ENCODE results near the gene ATP12A.

Gene ATP12A

DNA sequence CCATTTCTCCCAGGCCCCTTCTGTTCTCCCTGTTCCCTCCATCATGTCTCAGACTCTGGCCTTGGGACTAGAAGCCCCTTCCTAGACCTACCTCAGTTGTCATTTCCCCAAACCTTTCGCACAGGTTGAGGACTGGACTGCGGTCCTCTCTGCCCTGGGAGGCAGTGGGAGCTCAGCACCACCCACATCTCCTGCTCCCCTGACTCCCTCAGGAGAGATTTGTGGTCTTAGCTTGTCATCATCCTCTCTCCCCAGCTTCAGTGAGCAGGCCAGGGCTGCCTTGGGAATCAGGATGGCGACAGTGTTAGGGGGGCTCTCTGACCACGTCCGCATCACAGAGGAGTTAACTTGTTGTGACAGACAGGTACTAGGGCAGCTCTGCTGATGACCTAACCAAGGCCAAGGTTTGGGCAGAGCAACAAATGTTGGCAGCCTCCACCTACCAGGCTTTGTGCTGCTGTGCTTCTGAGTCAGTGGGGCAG is 58.2 kb downstream of the ATP12A start:
- DNase-seq, result no peak

DNA sequence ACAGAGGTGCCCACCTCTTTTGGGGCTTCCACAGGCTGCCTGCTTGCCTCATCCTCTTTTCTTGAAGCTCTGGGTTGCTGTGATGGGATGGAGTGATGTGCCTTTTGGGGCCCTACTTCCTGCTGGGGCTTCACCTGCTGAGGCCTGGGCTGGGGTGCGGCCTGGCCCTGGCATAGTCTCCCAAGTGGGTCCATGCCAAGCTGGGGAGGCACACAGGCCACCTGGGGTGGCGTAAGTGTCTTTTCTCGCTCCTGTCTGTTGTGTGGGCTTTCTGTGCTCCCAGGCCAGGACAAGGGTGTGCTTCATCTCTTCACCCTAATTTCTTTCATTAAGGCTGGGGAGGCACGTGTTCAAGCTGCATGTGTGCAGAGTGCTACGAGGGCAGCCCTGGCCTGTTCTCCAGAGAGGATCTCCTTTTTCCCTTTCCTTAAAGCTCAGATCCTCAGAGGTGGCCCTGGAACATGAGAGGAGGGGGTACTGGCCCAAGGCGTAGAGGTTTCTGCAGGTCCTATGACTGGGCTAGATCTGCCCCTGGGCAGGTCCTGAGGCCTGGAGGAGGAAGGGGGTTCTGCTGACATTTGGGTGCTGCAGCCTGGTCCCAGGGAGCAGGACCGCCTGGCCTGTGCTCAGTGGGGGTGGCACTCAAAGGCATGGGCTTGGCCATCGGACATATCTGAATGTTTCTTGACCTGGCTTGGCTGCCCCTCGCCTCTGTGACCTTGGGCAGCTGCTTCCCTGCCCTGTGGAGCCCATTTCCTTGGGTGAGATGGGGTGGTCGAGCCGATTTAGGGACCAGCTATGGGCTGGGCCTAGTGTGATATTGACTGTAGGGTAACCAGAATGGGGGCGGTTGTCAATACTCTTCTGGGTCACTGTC is 60.0 kb downstream of the ATP12A start:
- DNase-seq, result no peak

GRCh38 chr13:24741016-24741662 is 60.9 kb downstream of the ATP12A start:
- DNase-seq, result no peak

DNA sequence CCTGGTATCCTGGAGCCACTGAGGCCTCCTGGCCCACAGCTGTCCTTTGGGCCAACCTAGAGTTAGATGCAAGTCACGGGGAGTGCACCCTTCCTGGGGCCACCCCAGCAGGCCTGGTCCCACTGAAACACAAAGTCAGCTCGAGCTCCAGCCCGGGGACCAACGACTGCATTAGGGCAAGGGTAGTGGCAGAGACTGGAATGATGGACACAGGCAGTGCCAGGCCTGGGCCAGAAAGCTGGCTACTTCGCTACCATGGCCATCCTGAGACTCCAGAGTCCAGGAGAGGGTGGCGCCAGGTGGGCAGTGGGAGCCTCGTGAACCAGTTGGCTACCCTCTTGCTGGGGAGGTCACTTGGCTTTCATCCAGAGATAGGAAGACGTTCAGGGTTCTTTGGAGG is 61.6 kb downstream of the ATP12A start:
- no peak for DNase-seq

DNA sequence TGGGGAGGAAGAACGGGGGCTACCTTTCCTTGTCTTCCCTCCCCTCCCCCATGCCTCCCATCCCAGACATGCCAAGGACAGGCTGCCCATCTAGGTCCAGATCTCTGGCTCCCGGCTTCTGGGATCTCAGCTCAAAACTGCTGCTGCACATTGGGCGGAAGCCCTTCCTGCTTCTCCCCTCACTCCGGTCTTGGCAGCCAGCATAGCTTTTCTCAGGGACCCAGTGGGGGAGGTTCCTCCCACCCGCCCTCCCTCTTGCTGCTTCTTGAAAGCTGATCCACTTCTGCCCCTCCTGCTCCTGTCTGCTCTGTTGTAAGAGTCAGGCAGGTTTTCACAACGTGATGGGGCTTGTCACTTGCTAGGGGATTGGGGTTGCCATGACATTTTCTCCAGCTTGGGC is 62.1 kb downstream of the ATP12A start:
- peak; percentile 77 for DNase-seq

DNA sequence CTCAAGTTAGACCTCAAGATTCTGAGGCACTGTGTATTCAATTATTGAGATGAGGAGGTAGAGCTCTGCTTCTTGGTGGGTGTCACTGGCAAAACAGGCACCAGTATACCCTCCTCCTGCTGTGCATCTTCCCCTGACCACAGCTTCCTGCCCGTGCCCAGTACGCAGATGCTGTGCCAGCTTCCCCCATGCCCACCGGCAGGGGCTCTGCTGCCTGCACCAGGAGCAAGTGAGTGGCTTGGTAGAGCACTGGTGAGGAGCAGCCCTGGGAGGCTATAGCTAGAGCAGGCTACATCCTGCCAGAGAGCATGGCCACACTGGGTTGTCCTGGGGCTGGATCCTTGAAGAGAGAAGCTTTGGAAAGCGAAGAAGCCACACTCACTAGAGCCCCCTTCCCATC is 62.8 kb downstream of the ATP12A start:
- no peak for DNase-seq

GRCh38 chr13:24744247-24744646 is 64.0 kb downstream of the ATP12A start:
- DNase-seq, result no peak

- DNase-seq, result no peak
Observed at GRCh38 chr13:24745516-24745860, 65.3 kb downstream of the ATP12A start.

GRCh38 chr13:24745861-24746617 is 65.8 kb downstream of the ATP12A start:
- DNase-seq, result no peak

DNA sequence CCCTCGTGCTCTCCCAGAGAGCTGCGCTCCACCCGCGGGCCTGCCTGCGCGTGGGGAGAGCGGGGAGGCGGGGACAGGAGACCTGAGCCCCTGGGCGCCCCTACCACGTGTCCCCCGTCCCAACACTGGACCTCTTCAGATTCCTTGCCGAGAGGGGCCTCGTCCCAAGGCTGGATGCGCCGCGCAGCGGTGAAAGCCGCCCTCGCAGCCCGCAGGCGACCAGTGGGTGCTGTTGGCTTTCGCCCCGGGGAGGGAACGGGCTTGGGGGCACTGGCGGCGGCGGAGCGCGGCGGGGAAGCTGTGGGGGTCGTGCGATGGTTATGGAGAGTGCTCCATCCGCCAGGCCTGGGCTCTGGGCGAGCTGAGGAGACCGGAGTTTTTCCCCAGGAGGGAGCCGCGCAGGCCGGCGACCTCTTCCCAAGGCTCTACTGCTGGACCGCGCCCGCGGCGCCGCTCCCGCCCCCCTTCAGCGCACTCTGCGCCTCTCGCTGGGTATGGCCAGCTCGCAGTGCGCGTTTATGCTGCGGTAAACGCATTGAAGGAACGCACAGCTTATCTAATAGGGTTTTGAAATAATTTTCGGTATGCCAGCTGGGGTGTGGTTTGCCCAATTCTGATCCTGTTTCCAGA is 66.5 kb downstream of the ATP12A start:
- DNase-seq, result no peak

DNA sequence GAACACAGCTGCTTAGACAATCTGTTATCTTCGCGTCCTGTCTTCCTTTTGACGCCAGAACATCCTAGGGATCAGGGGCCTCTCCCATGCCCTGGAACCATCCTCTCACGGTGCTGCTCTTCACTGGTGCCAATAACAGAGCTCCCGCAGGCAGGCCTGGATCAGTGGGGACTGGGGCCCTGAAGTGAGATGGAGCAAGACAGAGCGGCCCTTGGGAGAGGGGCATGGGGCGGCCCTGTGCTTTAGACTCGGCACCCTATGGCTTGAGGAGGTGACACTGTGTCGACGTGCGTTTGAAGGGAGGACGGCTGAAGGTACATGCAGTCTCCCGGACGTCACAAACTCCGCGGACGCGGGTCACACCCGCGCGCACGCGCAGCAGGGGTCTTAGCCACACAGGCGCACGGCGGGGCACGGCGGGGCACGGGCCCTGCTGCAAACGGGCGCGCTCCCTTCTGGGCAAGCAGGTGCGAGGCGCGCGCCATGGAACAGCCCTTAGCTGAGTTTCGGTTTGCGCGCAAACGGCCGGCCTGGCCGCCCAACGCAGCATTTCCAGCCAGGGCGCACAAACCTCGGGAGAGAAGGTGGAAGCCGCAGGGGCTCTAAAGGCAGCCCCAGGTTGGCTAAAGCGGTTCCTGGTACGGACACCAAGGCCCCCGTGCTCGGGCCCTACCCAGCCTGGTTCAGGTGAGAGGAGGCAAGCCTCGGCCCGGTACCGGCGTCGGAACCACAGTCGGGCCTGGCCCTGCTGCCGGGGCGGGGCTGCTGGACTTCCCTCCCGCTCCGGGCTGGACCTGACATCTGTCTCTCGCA is 67.2 kb downstream of the ATP12A start:
- no peak for DNase-seq

DNA sequence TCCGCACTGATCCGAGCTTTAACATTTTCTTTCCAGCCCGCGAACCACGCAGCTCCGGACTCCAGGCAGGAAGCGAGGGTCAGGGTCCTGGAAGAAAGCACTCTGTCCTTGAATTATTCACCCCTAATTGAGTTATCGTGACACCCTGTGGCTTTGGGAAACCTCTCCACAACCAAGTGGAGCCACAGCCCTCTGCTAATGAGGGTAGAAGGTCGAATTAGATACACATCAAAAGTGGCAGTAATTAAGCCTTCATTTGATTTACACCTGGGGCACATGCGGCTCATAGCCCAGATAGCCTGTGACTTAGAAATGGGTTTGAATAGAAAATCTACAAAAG is 67.8 kb downstream of the ATP12A start:
- no peak for DNase-seq

DNA sequence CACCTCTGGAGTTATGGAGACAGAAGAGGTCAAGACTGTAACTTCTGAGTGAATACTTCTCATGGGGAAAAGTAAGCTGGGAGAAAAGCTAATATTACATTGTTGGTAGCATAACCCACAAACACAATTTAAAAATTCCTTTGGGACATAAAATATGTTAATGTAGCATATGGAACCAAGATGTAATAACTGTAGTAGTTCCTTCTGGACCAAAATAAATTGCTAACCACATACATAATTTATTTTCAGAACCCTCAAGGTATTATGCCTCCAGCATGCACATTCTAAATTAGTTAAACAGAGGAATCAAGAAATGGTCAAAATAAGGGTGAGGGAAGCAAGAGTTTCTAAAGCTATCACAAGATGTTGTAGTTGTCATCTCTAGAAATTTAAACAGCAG is 79.0 kb downstream of the ATP12A start:
- DNase-seq, result no peak
